ENCODE results near the gene STARD8.
"Not testable (repeated sequence)": the region's sequence is repeated elsewhere in the genome, so short reads cannot be mapped to it uniquely, and the experiment has no call there.

STARD8 gene

GRCh38 chrX:68659385-68659784, 11.9 kb downstream of the STARD8 start:
- no peak for DNase-seq (ENCODE audit: low spot score)

- DNase-seq (ENCODE audit: low spot score): no peak
Observed at GRCh38 chrX:68659786-68660185, 12.3 kb downstream of the STARD8 start.

- no peak for DNase-seq (ENCODE audit: low spot score)
Observed at GRCh38 chrX:68660746-68661145, 13.3 kb downstream of the STARD8 start.

GRCh38 chrX:68665502-68665901, 18.0 kb downstream of the STARD8 start:
- DNase-seq (ENCODE audit: low spot score): no peak

GRCh38 chrX:68666580-68666979, 19.1 kb downstream of the STARD8 start:
- DNase-seq (ENCODE audit: low spot score): no peak

GRCh38 chrX:68669094-68669860, 21.8 kb downstream of the STARD8 start:
- no peak for DNase-seq (ENCODE audit: low spot score)

- no peak for DNase-seq (ENCODE audit: low spot score)
Observed at GRCh38 chrX:68669871-68670270, 22.4 kb downstream of the STARD8 start.

GRCh38 chrX:68671221-68671620, 23.8 kb downstream of the STARD8 start:
- DNase-seq (ENCODE audit: low spot score): no peak

- DNase-seq (ENCODE audit: low spot score): no peak
Observed at GRCh38 chrX:68672581-68673318, 25.3 kb downstream of the STARD8 start.

GRCh38 chrX:68675571-68675970, 28.1 kb downstream of the STARD8 start:
- no peak for DNase-seq (ENCODE audit: low spot score)

GRCh38 chrX:68676335-68676734, 28.9 kb downstream of the STARD8 start:
- no peak for DNase-seq (ENCODE audit: low spot score)

- DNase-seq (ENCODE audit: low spot score): no peak
Observed at GRCh38 chrX:68677998-68678397, 30.5 kb downstream of the STARD8 start.

GRCh38 chrX:68681443-68681941, 34.0 kb downstream of the STARD8 start:
- no peak for DNase-seq (ENCODE audit: low spot score)

GRCh38 chrX:68682790-68683189, 35.3 kb downstream of the STARD8 start:
- DNase-seq (ENCODE audit: low spot score): no peak

- no peak for DNase-seq (ENCODE audit: low spot score)
Observed at GRCh38 chrX:68683580-68683979, 36.1 kb downstream of the STARD8 start.

- DNase-seq (ENCODE audit: low spot score): no peak
Observed at GRCh38 chrX:68684291-68684918, 36.9 kb downstream of the STARD8 start.

- no peak for DNase-seq (ENCODE audit: low spot score)
Observed at GRCh38 chrX:68684919-68685304, 37.4 kb downstream of the STARD8 start.

GRCh38 chrX:68685685-68686084, 38.2 kb downstream of the STARD8 start:
- DNase-seq (ENCODE audit: low spot score): no peak

- no peak for DNase-seq (ENCODE audit: low spot score)
Observed at GRCh38 chrX:68686097-68686977, 38.9 kb downstream of the STARD8 start.

- DNase-seq (ENCODE audit: low spot score): not testable (repeated sequence)
Observed at GRCh38 chrX:68688931-68689330, 41.5 kb downstream of the STARD8 start.

- DNase-seq (ENCODE audit: low spot score): no peak
Observed at GRCh38 chrX:68690936-68691501, 43.6 kb downstream of the STARD8 start.
